PC-9 (cell line): ENCODE data around the gene MGARP.

ENCODE experiments used
- CTCF ChIP-seq: fragments of 200-600 bp; sonication (generic); conservative IDR thresholded peaks from 2 replicates; pipeline ENCODE4 v1.6.1; 2017; ENCODE audit warnings: mixed run types, antibody characterized with exemption, mild to moderate bottlenecking, moderate library complexity
- EZH2 ChIP-seq: fragments of 200-600 bp; sonication (generic); IDR thresholded peaks from 2 replicates; pipeline ENCODE4 v1.8.0; 2017; ENCODE audit warnings: antibody characterized with exemption, low read depth

- TF ChIP-seq CTCF (no peak), EZH2 (no peak)
Observed at GRCh38 chr4:139297001-139297410, 17.0 kb upstream of the MGARP start.
